ENCODE data around the gene SLC41A3.

The SLC41A3 gene

DNA sequence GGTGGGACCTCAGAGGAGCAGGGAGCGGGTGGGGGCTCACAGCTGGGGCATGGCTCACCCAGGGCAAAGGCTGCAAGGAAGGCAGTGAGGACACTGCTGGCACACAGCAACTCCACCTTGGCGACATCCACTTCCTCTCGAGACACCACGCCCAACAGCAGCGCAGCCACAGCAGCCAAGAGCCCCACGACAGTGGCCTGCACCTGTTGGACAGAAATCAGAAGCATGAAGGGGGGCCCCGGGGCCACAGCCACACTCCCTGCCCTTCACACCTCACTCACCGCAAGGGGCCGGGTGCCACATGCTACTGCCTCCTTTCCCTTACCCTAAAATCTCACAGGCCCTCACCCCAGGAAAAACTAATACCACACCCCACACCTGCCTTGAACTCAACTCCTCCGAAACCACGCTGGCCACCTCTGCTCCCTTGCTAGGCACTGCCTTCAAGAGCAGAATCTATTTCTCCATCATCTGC, 57.6 kb downstream of the SLC41A3 start:
- in situ Hi-C loops (cut with MboI; ENCODE audit: low sequenced_read_pairs, unreplicated experiment) = no loop called here
- DNase-seq (ENCODE audit: low spot score) = no peak
- TF ChIP-seq, protein P1, sequence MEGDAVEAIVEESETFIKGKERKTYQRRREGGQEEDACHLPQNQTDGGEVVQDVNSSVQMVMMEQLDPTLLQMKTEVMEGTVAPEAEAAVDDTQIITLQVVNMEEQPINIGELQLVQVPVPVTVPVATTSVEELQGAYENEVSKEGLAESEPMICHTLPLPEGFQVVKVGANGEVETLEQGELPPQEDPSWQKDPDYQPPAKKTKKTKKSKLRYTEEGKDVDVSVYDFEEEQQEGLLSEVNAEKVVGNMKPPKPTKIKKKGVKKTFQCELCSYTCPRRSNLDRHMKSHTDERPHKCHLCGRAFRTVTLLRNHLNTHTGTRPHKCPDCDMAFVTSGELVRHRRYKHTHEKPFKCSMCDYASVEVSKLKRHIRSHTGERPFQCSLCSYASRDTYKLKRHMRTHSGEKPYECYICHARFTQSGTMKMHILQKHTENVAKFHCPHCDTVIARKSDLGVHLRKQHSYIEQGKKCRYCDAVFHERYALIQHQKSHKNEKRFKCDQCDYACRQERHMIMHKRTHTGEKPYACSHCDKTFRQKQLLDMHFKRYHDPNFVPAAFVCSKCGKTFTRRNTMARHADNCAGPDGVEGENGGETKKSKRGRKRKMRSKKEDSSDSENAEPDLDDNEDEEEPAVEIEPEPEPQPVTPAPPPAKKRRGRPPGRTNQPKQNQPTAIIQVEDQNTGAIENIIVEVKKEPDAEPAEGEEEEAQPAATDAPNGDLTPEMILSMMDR (IDR thresholded peaks at IDR 0.05; ENCODE audit: borderline replicate concordance, control extremely low read depth, extremely low read depth, insufficient read depth, missing control alignments) = no peak

DNA sequence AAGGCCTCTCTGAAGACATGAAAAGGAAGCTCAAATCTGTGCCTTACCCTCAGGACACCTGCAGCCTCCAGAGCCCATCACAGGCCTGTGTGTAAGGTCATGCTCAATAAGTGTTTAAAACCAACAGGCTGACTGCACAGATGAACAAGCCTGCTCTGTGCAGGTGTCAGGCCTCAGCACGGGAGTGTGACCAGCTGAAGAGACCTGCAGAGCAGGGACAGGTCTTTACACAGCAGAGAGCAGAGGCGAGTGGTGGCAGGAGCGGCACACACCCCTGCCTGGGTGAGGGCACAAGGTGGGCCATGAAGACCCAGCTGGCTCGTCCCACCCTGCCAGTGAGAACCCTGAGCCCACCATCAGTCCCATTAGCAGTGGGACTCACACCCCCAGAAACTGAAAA, 58.1 kb downstream of the SLC41A3 start:
- TF ChIP-seq, protein P1 (IDR thresholded peaks at IDR 0.05; ENCODE audit: borderline replicate concordance, control extremely low read depth, extremely low read depth, insufficient read depth, missing control alignments) = no peak
- in situ Hi-C loops (cut with MboI; ENCODE audit: low sequenced_read_pairs, unreplicated experiment) = no loop called here
- DNase-seq (ENCODE audit: low spot score) = no peak

DNA sequence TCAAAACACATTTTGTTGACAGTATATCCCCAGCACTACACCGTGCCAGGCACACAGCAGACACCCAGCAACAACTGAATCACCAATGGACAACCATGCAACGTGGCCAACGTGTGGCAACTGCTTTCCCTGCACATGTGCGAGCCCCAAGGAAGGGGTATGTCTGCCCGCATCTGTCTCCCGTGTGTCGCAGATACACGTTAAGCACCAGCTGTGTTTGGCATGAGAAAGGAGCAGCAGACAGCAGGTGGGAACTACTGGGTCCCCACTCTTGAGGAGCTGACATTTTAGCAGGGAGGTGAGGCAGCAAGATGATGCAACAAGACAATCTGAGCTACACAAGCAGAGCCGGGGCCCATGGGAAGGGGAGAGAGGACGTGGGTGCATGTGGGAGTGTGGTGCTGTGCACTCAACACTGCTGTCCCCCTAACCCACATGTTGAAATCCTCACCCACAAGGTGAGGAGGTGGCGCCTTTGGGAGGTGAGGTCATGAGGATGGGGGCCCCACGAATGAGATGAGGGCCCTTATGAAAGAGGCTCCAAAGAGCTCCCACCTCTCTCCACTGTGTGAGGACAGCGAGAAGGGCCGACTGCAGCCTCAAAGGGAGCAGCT, 58.7 kb downstream of the SLC41A3 start:
- no peak for DNase-seq (ENCODE audit: low spot score)
- in situ Hi-C loops (cut with MboI; ENCODE audit: low sequenced_read_pairs, unreplicated experiment) = no loop called here
- TF ChIP-seq, protein P1 (IDR thresholded peaks at IDR 0.05; ENCODE audit: borderline replicate concordance, control extremely low read depth, extremely low read depth, insufficient read depth, missing control alignments) = no peak

DNA sequence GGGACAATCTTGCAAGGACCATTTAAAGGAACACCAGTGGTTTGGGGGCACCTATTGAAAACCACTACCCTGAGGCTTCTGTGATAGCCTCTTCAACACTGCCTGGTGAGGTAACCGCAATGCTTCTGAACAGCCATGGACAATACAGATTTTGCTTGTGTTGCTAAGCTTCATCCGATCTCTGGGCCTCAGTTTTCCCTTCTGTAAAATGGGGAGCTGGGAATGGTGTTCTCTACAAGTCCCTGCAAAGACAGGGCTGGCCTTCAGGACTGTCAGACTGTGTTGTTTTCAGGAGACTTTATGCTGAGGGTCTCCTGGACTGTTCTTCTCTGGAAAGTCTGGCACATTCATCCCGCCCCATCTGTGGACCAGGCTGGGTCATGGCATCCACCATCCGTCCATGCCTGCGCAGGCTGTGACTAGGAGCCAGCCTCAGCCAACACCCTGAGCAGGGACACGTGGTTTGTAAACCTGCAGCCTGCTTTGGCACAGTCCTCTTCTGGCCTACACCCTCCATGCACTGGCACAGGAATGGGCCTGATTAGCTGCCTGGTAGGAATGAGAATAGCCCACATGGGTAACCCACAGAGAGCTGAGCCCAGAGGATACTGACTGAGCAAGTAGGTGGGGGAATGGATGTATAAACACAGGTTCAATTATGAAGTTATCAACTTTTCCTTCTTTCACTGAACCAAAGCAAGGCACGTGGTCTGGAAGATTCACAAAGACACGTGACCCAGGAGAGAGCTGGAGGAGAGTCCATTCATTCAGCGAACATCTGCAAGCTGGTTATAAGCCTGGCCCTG, 59.7 kb downstream of the SLC41A3 start:
- no peak for DNase-seq (ENCODE audit: low spot score)
- TF ChIP-seq, protein P1 (IDR thresholded peaks at IDR 0.05; ENCODE audit: borderline replicate concordance, control extremely low read depth, extremely low read depth, insufficient read depth, missing control alignments) = no peak
- in situ Hi-C loops (cut with MboI; ENCODE audit: low sequenced_read_pairs, unreplicated experiment) = no loop called here

DNA sequence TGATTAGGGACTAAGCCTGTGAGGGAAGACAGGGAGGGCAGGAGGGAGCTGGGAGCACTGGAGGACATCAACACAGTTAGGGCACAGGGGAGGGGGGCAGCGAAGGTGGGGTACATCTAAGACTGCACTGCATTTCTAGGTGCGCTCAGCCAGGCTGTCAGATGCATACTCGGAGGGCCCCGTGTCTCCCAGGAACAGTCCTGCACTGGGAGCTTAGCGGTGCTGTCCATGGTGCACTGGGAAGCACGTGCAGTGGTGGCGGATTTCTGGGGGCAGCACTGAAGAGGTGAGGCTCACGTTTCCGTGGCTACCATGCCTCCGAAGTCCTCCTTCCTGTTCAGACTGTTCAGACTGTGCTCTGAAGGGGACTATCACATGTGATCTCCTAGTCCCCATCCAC, 60.5 kb downstream of the SLC41A3 start:
- DNase-seq (ENCODE audit: low spot score) = no peak
- TF ChIP-seq, protein P1 (IDR thresholded peaks at IDR 0.05; ENCODE audit: borderline replicate concordance, control extremely low read depth, extremely low read depth, insufficient read depth, missing control alignments) = no peak
- in situ Hi-C loops (cut with MboI; ENCODE audit: low sequenced_read_pairs, unreplicated experiment) = no loop called here

DNA sequence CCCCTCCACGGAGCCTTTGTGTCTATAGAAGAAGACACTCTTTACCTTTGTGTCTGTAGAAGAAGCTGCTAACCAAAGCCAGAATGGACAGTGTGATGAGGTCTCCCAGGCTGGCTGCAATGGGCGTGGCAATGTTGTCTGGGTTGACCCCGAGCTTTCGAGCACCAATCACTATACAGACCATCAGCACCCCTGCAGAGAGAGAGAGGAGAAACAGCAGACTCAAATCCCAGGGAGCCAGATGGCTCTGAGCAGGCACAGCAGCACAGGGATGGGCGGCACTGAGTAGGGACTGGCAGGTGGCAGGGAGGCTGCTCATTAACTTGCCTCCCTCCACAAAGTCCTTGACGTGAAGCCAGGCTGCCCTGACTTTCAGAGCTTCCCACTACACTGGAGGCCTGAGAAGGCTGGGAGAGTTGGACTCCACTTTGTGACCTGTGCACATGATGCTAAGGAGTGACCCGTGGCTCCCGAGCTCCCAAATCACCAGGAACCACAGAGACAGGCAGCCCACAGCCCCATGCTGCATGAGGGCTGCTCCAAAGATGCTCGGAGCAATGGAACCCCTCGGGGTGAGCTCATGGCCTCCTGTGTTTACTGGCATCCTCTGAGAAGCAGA, 61.1 kb downstream of the SLC41A3 start:
- DNase-seq (ENCODE audit: low spot score) = no peak
- TF ChIP-seq, protein P1 (IDR thresholded peaks at IDR 0.05; ENCODE audit: borderline replicate concordance, control extremely low read depth, extremely low read depth, insufficient read depth, missing control alignments) = no peak
- in situ Hi-C loops (cut with MboI; ENCODE audit: low sequenced_read_pairs, unreplicated experiment) = no loop called here

Data from GM13976 (cell line).